ENCODE results near the gene CELF1.

Gene CELF1

DNA sequence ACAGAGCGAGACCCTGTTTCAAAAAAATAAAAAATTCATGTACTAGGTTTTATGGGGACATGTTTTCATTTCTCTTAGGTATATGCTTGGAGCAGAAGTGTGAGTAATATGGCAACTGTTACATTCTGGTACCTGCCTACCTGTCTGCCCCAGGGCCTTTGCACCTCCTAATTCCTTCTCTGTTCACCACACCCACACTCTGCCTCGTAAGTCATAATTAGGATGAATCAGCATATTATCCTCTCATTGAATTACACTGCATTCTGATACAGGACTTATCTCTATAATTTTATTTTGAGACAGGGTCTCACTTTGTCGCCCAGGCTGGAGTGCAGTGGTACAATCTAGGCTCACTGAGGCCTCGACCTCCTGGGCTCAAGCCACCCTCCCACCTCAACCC lies 100.9 kb downstream of the CELF1 start:
- DNase-seq (ENCODE audit: extremely low spot score): no peak
- TF ChIP-seq, protein P1, sequence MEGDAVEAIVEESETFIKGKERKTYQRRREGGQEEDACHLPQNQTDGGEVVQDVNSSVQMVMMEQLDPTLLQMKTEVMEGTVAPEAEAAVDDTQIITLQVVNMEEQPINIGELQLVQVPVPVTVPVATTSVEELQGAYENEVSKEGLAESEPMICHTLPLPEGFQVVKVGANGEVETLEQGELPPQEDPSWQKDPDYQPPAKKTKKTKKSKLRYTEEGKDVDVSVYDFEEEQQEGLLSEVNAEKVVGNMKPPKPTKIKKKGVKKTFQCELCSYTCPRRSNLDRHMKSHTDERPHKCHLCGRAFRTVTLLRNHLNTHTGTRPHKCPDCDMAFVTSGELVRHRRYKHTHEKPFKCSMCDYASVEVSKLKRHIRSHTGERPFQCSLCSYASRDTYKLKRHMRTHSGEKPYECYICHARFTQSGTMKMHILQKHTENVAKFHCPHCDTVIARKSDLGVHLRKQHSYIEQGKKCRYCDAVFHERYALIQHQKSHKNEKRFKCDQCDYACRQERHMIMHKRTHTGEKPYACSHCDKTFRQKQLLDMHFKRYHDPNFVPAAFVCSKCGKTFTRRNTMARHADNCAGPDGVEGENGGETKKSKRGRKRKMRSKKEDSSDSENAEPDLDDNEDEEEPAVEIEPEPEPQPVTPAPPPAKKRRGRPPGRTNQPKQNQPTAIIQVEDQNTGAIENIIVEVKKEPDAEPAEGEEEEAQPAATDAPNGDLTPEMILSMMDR (IDR thresholded peaks at IDR 0.05; ENCODE audit: control extremely low read depth, extremely low read depth, low read depth, missing control alignments): no peak
- CTCF ChIA-PET: interaction anchor here (1.1 to 2.9 kb wide), 4 partner anchors 10 to 41 kb away, joined by 3 to 12 read pairs (median 6); partner anchors contain the start of gene PSMC3
- POLR2A ChIA-PET: no interaction called here

DNA sequence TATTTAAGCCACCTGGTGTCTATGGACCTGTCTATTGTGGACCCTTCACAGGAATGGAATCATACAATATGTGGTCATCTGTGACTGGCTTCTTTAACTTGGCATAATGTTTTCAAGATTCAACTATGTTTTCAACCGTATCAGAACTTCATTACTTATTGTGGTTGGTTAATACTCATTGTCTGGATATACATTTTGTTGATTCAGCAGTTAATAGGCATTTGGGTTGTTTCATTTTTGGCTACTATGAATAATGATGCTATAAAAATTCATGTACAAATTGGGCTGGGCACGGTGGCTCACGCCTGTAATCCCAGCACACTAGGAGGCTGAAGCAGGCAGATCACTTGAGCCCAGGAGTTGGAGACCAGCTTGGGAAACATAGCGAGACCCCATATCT lies 101.5 kb downstream of the CELF1 start:
- ChIA-PET CTCF (interaction anchor here (1.1 kb wide), 1 partner anchor 11 kb away, joined by 3 read pairs; no protein-coding TSS in a partner anchor), POLR2A (no interaction called here)
- DNase-seq (ENCODE audit: extremely low spot score): no peak
- TF ChIP-seq, protein P1 (IDR thresholded peaks at IDR 0.05; ENCODE audit: control extremely low read depth, extremely low read depth, low read depth, missing control alignments): no peak

DNA sequence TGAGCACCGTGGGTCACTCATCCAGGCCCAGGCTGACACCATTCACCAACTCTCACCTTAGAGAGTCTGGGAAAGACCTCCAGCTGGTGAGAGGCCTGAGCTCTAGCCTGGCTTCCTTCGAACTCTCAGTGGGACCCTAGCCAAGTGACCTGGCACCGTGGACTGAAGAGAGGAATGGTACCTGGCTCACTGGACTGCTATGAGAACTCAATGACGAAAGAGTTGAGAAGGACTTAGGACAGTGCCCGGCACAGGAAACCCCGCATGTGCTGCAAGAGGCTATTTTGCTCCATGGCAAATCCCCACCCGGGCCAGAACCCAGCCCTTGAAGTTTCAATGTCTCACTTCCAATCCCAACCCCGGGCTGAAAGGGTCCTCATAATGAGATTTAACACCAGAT lies 103.4 kb downstream of the CELF1 start:
- ChIA-PET CTCF (no interaction called here), POLR2A (no interaction called here)
- DNase-seq (ENCODE audit: extremely low spot score): no peak
- TF ChIP-seq, protein P1 (IDR thresholded peaks at IDR 0.05; ENCODE audit: control extremely low read depth, extremely low read depth, low read depth, missing control alignments): no peak

DNA sequence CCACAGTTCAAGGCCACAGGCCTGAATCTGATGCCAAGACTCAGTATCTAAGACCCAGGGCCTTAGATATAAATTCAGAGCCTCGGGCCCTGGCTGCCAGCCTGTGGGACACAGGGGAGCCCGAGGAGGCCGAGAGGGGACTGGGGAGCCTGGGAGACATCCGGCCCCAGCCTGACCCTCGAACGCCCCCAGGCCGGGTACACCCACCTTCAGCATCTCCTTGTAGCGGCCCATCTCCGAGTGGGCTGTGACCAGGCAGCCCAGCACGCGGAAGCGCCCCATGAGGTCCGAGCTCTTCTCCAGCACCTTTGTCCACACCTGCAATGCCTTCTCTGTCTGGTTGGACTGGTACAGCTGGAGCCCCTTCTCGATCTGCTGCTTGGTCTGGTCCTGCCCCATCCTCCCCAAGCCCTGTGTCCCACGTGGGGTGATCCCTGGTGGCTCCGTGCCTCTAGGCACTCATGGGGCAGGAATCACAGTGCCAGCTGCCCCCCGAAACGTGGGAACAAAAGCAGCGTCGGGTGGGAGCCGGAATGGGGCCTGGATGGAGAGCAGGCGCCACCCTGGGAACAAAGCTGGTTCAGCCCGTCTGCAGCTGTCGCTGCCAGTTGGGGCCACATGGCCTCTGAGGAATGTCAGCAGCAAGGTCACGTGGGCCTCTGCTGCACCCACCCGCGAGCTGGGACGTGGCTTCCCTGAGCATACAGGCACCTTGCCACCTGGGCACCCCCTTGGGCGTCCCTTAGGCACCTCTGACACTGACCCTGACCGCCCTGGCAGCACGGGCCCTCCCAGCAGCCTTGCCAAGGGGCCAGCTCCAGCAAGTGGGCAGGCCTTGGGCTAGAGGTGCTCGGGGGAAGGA lies 104.1 kb downstream of the CELF1 start, which contains the start of gene RAPSN:
Gene RAPSN, minus strand, starts transcription at position 571 of the 862 bp plus-strand sequence. Its CDS starts 172 bp downstream, at position 399.
- DNase-seq (ENCODE audit: extremely low spot score): no peak
- CTCF ChIA-PET: interaction anchor here (1.1 kb wide), 1 partner anchor 105 kb away, joined by 3 read pairs; no protein-coding TSS in a partner anchor
- POLR2A ChIA-PET: no interaction called here
- TF ChIP-seq, protein P1 (IDR thresholded peaks at IDR 0.05; ENCODE audit: control extremely low read depth, extremely low read depth, low read depth, missing control alignments): no peak

DNA sequence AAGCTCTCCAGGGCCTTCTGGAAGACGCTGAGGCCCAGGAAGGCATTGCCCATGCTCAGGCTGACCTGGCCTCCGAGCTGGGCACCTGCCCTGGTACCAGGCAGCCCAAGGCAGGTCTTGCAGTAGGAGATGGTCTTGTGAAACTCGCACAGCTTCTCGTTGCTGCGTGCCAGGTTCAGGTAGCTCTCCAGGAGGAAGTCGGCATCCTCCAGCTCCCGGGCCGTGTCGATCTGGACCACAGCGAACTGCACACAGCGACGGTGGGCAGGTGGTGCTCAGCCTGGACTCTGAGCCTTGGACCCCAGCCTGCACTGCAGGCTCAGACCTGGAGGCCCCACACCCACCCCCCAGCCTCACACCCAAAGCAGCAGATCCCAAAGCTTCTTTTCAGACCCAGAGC lies 105.0 kb downstream of the CELF1 start:
- CTCF ChIA-PET: interaction anchor here (1.1 kb wide), 1 partner anchor 105 kb away, joined by 3 read pairs; no protein-coding TSS in a partner anchor
- TF ChIP-seq, protein P1 (IDR thresholded peaks at IDR 0.05; ENCODE audit: control extremely low read depth, extremely low read depth, low read depth, missing control alignments): no peak
- no peak for DNase-seq (ENCODE audit: extremely low spot score)
- POLR2A ChIA-PET: no interaction called here

DNA sequence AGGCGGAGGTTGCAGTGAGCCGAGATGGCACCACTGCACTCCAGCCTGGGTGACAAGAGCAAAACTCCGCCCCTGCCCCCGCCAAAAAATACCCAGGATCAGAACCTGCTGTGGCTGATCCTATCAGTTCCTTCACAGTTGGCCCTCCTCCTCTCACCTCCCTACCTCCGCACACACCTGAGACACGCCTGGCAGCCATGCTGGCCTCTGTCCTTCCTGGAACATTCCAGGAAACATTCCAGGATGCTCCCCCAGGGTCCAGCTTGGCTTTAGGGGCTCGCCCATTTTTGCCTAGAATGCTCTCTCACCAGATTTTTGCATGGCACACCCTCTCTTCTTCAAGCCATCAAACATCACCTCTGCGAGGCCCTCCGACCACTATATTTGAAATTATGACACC lies 106.1 kb downstream of the CELF1 start:
- TF ChIP-seq, protein P1 (IDR thresholded peaks at IDR 0.05; ENCODE audit: control extremely low read depth, extremely low read depth, low read depth, missing control alignments): no peak
- DNase-seq (ENCODE audit: extremely low spot score): no peak
- ChIA-PET CTCF (no interaction called here), POLR2A (no interaction called here)

Data from GM10248 (cell line).